WTC11 (cell line): ENCODE data around the gene GRID2.

Source experiments
- ELF4 ChIP-seq: sonication (generic); formaldehyde crosslinking; IDR thresholded peaks from 2 replicates; pipeline ENCODE4 v1.8.1; 2022; ENCODE audit warnings: low read depth, mild to moderate bottlenecking, moderate library complexity, missing genetic modification reagents
- GABPB1 ChIP-seq: sonication (generic); formaldehyde crosslinking; IDR thresholded peaks from 2 replicates; pipeline ENCODE4 v1.8.1; 2023; ENCODE audit warnings: mild to moderate bottlenecking, missing genetic modification reagents
- NFE2L1 ChIP-seq: sonication (generic); formaldehyde crosslinking; IDR thresholded peaks from 2 replicates; pipeline ENCODE4 v1.8.1; 2023; ENCODE audit warnings: missing genetic modification reagents
- SP1 ChIP-seq: sonication (generic); formaldehyde crosslinking; conservative IDR thresholded peaks from 2 replicates; pipeline ENCODE4 v1.8.1; 2022; ENCODE audit warnings: missing genetic modification reagents
- ZNF138 ChIP-seq: sonication (generic); formaldehyde crosslinking; conservative IDR thresholded peaks from 2 replicates; pipeline ENCODE4 v1.8.1; 2022; ENCODE audit warnings: mild to moderate bottlenecking, moderate library complexity, missing genetic modification reagents
- TF ChIP-seq, protein P1 (sequence below): sonication (generic); formaldehyde crosslinking; IDR thresholded peaks from 2 replicates; pipeline ENCODE4 v1.8.1; 2022; ENCODE audit warnings: mild to moderate bottlenecking, missing genetic modification reagents, moderate library complexity, borderline replicate concordance
- TF ChIP-seq, protein P2 (sequence below): sonication (generic); formaldehyde crosslinking; IDR thresholded peaks from 2 replicates; pipeline ENCODE4 v1.8.1; 2022; ENCODE audit warnings: low read depth, mild to moderate bottlenecking, moderate library complexity, missing genetic modification reagents, borderline replicate concordance
- TF ChIP-seq, protein P3 (sequence below): fragments of 200-600 bp; IDR thresholded peaks from 2 replicates; pipeline ENCODE4 v1.8.0; 2022; ENCODE audit warnings: antibody characterized with exemption
- TF ChIP-seq, protein P4 (sequence below): sonication (generic); formaldehyde crosslinking; IDR thresholded peaks from 2 replicates; pipeline ENCODE4 v1.8.0; 2022; ENCODE audit warnings: mild to moderate bottlenecking, missing genetic modification reagents
- TF ChIP-seq, protein P5 (sequence below): fragments of 250-450 bp; sonication (Bioruptor Pico); IDR thresholded peaks from 2 replicates; pipeline ENCODE4 v1.8.0; 2021; ENCODE audit warnings: mild to moderate bottlenecking
- TF ChIP-seq, protein P6 (sequence below): sonication (generic); formaldehyde crosslinking; IDR thresholded peaks from 2 replicates; pipeline ENCODE4 v1.8.1; 2023; ENCODE audit warnings: mild to moderate bottlenecking, missing genetic modification reagents, borderline replicate concordance
- TF ChIP-seq, protein P7 (sequence below): sonication (generic); formaldehyde crosslinking; IDR thresholded peaks from 2 replicates; pipeline ENCODE4 v1.8.0; 2023; ENCODE audit warnings: missing genetic modification reagents

DNA sequence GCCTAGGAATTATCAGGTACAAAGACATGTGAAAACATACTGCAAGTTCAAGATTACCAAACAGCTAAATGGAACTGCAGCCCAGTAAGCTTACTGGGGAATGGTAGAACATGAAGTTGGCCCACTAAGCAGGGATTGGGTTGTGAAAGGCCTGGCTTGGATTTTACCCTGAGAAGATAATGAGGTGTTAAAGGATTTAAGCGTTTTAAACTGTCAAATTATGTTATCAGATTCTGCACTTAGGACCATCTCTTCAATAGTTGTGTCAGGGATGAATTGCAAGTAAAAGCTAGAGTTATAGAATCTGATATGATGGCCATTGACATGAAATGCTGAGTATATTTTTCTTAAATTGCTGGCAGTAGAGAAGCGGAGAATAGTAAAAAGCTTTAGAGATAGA is 225.7 kb downstream of the GRID2 start:
- TF ChIP-seq SP1 (CRISPR knock-in tag) = no peak
- TF ChIP-seq, protein P1, sequence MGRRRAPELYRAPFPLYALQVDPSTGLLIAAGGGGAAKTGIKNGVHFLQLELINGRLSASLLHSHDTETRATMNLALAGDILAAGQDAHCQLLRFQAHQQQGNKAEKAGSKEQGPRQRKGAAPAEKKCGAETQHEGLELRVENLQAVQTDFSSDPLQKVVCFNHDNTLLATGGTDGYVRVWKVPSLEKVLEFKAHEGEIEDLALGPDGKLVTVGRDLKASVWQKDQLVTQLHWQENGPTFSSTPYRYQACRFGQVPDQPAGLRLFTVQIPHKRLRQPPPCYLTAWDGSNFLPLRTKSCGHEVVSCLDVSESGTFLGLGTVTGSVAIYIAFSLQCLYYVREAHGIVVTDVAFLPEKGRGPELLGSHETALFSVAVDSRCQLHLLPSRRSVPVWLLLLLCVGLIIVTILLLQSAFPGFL (CRISPR knock-in tag) = no peak
- TF ChIP-seq, protein P2, sequence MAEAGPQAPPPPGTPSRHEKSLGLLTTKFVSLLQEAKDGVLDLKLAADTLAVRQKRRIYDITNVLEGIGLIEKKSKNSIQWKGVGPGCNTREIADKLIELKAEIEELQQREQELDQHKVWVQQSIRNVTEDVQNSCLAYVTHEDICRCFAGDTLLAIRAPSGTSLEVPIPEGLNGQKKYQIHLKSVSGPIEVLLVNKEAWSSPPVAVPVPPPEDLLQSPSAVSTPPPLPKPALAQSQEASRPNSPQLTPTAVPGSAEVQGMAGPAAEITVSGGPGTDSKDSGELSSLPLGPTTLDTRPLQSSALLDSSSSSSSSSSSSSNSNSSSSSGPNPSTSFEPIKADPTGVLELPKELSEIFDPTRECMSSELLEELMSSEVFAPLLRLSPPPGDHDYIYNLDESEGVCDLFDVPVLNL = no peak
- TF ChIP-seq, protein P3, sequence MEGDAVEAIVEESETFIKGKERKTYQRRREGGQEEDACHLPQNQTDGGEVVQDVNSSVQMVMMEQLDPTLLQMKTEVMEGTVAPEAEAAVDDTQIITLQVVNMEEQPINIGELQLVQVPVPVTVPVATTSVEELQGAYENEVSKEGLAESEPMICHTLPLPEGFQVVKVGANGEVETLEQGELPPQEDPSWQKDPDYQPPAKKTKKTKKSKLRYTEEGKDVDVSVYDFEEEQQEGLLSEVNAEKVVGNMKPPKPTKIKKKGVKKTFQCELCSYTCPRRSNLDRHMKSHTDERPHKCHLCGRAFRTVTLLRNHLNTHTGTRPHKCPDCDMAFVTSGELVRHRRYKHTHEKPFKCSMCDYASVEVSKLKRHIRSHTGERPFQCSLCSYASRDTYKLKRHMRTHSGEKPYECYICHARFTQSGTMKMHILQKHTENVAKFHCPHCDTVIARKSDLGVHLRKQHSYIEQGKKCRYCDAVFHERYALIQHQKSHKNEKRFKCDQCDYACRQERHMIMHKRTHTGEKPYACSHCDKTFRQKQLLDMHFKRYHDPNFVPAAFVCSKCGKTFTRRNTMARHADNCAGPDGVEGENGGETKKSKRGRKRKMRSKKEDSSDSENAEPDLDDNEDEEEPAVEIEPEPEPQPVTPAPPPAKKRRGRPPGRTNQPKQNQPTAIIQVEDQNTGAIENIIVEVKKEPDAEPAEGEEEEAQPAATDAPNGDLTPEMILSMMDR = no peak
- no peak for TF ChIP-seq GABPB1 (CRISPR knock-in tag)
- no peak for TF ChIP-seq NFE2L1 (CRISPR knock-in tag)
- TF ChIP-seq ZNF138 (CRISPR knock-in tag) = no peak
- no peak for TF ChIP-seq ELF4 (CRISPR knock-in tag)
- TF ChIP-seq, protein P4, sequence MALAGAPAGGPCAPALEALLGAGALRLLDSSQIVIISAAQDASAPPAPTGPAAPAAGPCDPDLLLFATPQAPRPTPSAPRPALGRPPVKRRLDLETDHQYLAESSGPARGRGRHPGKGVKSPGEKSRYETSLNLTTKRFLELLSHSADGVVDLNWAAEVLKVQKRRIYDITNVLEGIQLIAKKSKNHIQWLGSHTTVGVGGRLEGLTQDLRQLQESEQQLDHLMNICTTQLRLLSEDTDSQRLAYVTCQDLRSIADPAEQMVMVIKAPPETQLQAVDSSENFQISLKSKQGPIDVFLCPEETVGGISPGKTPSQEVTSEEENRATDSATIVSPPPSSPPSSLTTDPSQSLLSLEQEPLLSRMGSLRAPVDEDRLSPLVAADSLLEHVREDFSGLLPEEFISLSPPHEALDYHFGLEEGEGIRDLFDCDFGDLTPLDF (CRISPR knock-in tag) = no peak
- TF ChIP-seq, protein P5, sequence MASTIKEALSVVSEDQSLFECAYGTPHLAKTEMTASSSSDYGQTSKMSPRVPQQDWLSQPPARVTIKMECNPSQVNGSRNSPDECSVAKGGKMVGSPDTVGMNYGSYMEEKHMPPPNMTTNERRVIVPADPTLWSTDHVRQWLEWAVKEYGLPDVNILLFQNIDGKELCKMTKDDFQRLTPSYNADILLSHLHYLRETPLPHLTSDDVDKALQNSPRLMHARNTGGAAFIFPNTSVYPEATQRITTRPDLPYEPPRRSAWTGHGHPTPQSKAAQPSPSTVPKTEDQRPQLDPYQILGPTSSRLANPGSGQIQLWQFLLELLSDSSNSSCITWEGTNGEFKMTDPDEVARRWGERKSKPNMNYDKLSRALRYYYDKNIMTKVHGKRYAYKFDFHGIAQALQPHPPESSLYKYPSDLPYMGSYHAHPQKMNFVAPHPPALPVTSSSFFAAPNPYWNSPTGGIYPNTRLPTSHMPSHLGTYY = no peak
- TF ChIP-seq, protein P6, sequence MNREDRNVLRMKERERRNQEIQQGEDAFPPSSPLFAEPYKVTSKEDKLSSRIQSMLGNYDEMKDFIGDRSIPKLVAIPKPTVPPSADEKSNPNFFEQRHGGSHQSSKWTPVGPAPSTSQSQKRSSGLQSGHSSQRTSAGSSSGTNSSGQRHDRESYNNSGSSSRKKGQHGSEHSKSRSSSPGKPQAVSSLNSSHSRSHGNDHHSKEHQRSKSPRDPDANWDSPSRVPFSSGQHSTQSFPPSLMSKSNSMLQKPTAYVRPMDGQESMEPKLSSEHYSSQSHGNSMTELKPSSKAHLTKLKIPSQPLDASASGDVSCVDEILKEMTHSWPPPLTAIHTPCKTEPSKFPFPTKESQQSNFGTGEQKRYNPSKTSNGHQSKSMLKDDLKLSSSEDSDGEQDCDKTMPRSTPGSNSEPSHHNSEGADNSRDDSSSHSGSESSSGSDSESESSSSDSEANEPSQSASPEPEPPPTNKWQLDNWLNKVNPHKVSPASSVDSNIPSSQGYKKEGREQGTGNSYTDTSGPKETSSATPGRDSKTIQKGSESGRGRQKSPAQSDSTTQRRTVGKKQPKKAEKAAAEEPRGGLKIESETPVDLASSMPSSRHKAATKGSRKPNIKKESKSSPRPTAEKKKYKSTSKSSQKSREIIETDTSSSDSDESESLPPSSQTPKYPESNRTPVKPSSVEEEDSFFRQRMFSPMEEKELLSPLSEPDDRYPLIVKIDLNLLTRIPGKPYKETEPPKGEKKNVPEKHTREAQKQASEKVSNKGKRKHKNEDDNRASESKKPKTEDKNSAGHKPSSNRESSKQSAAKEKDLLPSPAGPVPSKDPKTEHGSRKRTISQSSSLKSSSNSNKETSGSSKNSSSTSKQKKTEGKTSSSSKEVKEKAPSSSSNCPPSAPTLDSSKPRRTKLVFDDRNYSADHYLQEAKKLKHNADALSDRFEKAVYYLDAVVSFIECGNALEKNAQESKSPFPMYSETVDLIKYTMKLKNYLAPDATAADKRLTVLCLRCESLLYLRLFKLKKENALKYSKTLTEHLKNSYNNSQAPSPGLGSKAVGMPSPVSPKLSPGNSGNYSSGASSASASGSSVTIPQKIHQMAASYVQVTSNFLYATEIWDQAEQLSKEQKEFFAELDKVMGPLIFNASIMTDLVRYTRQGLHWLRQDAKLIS (CRISPR knock-in tag) = no peak
- TF ChIP-seq, protein P7, sequence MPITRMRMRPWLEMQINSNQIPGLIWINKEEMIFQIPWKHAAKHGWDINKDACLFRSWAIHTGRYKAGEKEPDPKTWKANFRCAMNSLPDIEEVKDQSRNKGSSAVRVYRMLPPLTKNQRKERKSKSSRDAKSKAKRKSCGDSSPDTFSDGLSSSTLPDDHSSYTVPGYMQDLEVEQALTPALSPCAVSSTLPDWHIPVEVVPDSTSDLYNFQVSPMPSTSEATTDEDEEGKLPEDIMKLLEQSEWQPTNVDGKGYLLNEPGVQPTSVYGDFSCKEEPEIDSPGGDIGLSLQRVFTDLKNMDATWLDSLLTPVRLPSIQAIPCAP = no peak
